Activated naive CD4-positive, alpha-beta T cell treated with anti-CD3 and anti-CD28 coated beads, Interleukin-2, amount 50 U/mL, for 72 hours (primary cell): ENCODE data around the gene EIF4E3. TPM values are rescaled to one million over a fixed set of nuclear protein-coding genes. Genes with fewer than 3 reads are reported as not detected.

Experiments used
- ATAC-seq, 2 donors: fragments of 150-1000 bp; cut with Tn5 transposase; 2 replicates each; pipeline ENCODE4 v1.10.0; 2021; ENCODE audit warnings: mild to moderate bottlenecking in 2 of 2, moderate library complexity in 2 of 2
- DNase-seq, 2 donors: peaks; one replicate each; pipeline ENCODE4 v3.0.0; 2021 to 2022; ENCODE audit warnings: low spot score in 2 of 2
- H3K27ac Mint-ChIP-seq, 2 donors: one replicate each; pipeline ENCODE4 v1.8.0; 2022; ENCODE audit warnings: mild to moderate bottlenecking in 2 of 2, mixed read lengths in 2 of 2
- H3K36me3 Mint-ChIP-seq, 2 donors: one replicate each; pipeline ENCODE4 v1.8.0; 2022; ENCODE audit warnings: mixed read lengths in 2 of 2
- H3K9me3 Mint-ChIP-seq, 2 donors: one replicate each; pipeline ENCODE4 v1.8.0; 2022; ENCODE audit warnings: mixed read lengths in 2 of 2
- total RNA-seq, 2 donors: library from RNA; stranded (reverse); gene quantifications; one replicate each; pipeline ENCODE4 v1.2.3, GENCODE V29; 2022

EIF4E3 gene
- total RNA-seq, 2 donors from 2014 or later: 24.6 to 29.7 TPM

DNA sequence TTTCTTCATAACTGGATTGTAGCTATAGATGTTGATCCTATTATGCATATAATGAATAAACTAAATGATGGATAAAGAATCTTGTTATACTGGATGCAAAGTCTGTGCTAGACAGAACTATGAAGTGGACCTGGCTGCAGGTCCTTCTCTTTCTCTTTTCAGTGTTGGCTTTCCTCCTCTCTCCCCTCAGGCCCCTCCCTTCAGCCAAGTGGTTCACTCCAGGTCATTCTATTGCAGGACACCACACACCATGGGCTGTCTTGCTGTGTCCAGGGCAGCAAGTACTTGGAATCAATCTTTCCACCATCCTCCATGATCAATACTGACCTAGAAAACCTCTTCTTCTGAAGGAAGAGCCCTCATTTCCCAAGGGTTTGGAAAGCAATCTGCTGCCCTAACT is 20.3 kb downstream of the EIF4E3 start:
- Mint-ChIP-seq H3K36me3 (peaks cover 0 to 12% of the 10 kb centered on the region in 2 donors), H3K27ac (peak overlapping the region in 1 of 2 donors; percentile 15), H3K9me3 (peaks cover 0 to 5% of the 10 kb centered on the region in 2 donors)
- DNase-seq (no peak), ATAC-seq (no peak)

GRCh38 chr3:71703797-71704196 is 21.4 kb downstream of the EIF4E3 start:
- DNase-seq (no peak), ATAC-seq (no peak)
- peaks cover 0 to 12% of the 10 kb centered on the region in 2 donors for H3K36me3 Mint-ChIP-seq
- peaks cover 0 to 5% of the 10 kb centered on the region in 2 donors for H3K9me3 Mint-ChIP-seq
- peak overlapping the region; percentile 15 to 29 for H3K27ac Mint-ChIP-seq

GRCh38 chr3:71702131-71703024 is 22.8 kb downstream of the EIF4E3 start:
- Mint-ChIP-seq H3K36me3 (peaks cover 7 to 12% of the 10 kb centered on the region in 2 donors), H3K27ac (peak overlapping the region; percentile 77 to 92), H3K9me3 (peaks cover 0 to 5% of the 10 kb centered on the region in 2 donors)
- ATAC-seq (peak; percentile 79 to 96), DNase-seq (no peak)

DNA sequence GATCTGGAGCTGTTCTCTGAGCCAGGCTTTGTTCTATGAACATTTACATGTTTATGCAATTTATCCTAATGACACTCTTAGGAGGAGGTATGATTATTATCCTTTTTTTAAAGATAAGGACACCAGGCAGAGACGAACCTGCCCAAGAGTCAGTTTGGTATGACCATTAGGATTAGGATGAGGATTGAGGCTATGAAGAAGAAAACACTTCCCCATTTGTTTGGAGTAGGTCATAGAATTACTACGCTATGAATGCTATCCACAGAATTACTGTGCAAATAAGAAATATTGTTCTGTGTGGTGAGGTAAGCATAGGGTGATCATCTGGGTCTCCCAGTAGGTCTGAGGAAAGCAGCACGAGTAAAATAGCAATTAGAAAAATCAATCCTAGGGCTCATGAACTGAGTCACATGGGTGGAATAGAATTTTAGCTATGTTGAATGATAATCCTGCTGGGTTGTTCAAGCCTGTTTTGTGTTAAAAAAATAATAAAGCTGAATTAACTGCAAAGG is 23.9 kb downstream of the EIF4E3 start:
- DNase-seq: no peak
- peaks cover 0 to 5% of the 10 kb centered on the region in 2 donors for H3K9me3 Mint-ChIP-seq
- peaks cover 7 to 12% of the 10 kb centered on the region in 2 donors for H3K36me3 Mint-ChIP-seq
- no peak for ATAC-seq
- peak overlapping the region in 1 of 2 donors; percentile 92 for H3K27ac Mint-ChIP-seq

DNA sequence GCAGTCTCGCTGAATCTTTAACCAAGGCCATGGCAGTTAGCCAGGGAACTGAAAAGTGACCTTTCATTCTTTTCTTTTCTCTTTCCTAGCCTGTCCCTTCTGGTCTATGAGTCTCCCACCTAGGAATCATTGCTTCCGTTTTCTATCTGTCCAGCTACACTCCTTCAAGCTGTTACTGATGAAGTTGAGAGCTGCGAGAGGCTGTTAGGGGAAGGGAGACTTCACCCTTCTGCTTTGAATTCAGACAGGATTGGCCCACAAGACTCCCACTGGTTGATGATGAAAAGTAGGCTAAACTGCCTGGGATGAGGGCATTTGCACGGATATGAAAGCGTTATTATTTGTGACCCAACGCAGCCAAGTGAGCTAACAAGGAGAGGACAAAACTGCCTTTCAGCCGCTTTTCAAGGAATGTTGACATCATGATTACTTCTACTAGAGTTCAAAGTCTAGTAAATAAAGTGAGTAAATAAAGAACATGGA is 30.2 kb downstream of the EIF4E3 start:
- no peak for DNase-seq
- Mint-ChIP-seq H3K9me3 (no peaks in the 10 kb centered on the region), H3K27ac (no peak overlapping the region), H3K36me3 (peaks cover 0 to 7% of the 10 kb centered on the region in 2 donors)
- ATAC-seq: no peak

DNA sequence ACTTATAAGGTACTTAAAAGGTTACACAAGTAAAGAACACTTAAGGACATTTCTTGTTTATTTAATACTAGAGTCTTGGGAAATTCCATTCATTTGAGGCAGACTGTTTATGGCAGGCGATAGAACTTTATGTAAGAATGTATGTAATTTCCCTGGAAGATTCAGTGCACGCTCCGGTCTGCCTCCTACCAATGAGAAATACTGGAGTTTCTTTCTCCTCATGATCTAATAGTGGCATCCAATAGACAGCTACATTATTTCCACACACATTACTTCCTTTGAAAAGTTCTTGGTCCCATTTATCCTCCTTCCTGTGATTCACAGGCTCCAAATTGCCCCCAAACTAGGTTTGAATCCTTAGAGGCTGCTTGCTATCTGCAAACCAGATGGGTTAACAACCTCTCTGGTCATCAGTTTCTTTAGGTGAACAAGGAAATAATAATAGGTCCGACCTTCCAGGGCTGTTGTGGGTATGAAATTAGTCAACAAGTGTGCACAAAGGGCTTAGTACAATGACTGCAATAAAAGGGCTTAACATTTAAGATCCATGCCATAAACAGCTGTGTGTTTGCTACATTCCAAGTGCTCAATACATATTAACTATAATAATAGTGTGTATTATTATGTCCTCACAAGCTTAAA is 30.7 kb downstream of the EIF4E3 start:
- DNase-seq (no peak), ATAC-seq (no peak)
- Mint-ChIP-seq H3K36me3 (peaks cover 0 to 7% of the 10 kb centered on the region in 2 donors), H3K9me3 (no peaks in the 10 kb centered on the region), H3K27ac (no peak overlapping the region)

DNA sequence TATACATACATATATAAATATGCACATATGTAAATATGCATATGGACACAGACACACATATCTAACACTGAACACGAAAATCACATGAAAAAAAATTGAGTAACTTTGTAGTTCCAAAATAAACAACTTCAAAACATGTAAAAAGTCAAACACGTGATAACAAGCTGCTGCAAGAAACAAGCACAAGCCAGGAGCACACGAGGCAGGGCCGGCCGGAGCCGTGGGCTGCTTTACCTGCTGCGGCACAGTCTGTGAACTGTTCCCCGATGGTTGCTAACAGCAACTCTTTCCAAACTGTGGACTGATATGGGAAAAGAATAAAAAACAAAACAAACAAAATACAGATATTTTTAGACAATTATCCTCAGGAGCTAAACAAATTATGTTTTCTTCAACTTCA is 31.6 kb downstream of the EIF4E3 start:
- peaks cover 2 to 7% of the 10 kb centered on the region in 2 donors for H3K36me3 Mint-ChIP-seq
- ATAC-seq (no peak), DNase-seq (no peak)
- no peak overlapping the region for H3K27ac Mint-ChIP-seq
- H3K9me3 Mint-ChIP-seq: no peaks in the 10 kb centered on the region

DNA sequence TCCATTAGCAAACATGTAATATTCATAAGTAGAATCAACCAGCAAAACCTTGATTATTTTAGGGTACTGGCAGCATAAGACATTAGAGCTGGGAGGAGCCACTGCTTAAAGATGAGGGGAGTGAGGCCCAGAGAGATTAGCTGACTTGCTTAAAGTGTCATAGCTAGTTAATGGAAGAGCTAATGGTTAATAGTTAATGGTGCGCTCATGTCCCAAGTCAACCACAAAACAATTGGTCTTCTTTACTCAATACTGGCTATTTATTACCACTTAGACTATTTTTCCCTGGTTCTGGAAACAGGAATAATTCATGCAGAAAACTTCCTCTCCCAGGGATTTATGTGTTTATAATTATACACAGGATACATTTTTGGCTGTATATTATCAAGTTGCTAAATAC is 33.1 kb downstream of the EIF4E3 start:
- peaks cover 0 to 6% of the 10 kb centered on the region in 2 donors for H3K36me3 Mint-ChIP-seq
- no peaks in the 10 kb centered on the region for H3K9me3 Mint-ChIP-seq
- DNase-seq: no peak
- H3K27ac Mint-ChIP-seq: no peak overlapping the region
- no peak for ATAC-seq

DNA sequence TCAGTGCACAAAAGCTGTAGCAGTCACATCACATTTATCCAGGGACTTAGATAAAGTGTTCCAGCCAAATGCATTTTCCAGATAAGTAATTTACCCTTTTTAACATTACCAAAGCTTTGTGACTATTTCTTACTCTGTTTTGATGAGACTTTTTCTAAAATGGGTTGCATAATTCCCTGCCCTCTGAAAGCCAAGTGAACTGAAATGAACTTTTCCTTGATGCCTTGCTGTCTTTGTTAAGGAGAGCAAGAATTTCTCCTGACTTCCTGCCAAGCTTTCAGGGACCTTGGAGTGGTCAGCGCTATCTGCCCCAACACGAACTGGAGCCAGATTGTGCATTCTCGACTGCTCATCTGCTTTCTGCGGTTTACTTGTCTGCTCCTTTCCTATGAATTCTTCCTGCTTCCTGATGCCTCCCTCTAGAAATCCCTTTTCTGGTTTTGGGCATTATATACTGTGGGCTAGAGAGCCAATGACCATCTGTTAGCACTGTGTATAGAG is 34.8 kb downstream of the EIF4E3 start:
- DNase-seq: no peak
- Mint-ChIP-seq H3K9me3 (no peaks in the 10 kb centered on the region), H3K36me3 (peaks cover 0 to 6% of the 10 kb centered on the region in 2 donors), H3K27ac (no peak overlapping the region)
- no peak for ATAC-seq

DNA sequence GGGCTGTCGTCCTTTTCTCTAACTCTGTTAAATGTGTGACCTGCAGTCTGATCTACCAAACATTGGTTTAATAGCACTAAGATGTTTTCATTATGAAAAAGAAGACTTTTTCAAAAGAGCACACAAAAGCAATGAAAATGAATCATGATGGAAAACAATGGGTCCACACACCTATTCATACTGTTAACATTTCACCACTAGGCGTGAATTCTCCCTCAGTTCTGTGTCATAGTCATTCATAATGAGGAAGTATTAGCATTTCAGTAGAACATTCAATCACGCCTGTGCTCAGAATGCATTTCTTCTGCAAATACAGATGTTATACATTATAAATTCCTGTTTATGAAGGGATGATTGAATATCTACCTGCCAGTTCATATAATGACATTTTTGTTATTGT is 35.9 kb downstream of the EIF4E3 start:
- H3K36me3 Mint-ChIP-seq: peaks cover 0 to 6% of the 10 kb centered on the region in 2 donors
- H3K9me3 Mint-ChIP-seq: no peaks in the 10 kb centered on the region
- H3K27ac Mint-ChIP-seq: no peak overlapping the region
- DNase-seq (no peak), ATAC-seq (peak; percentile 29 to 82)

- no peaks in the 10 kb centered on the region for H3K9me3 Mint-ChIP-seq
- DNase-seq (no peak), ATAC-seq (no peak)
- peaks cover 0 to 6% of the 10 kb centered on the region in 2 donors for H3K36me3 Mint-ChIP-seq
- no peak overlapping the region for H3K27ac Mint-ChIP-seq
Measured at GRCh38 chr3:71688121-71688520, 37.1 kb downstream of the EIF4E3 start.

DNA sequence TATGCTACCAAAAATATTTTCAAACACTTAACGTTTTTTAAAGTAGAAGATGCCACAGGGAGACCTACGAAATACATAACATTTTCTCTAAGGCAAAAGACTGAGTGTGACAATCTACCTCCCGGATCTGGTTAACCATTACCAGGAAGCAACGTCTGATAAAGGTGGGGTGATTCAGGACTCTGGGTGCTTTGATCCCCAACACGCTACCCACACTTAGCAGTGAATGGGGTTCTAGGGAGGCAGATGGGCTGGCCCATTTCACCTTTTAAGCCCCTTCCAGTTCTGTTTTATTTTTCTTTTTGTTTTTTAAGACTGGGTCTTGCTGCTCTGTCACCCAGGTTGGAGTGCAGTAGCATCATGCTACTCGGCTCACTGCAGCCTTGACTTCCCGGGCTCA is 39.5 kb downstream of the EIF4E3 start:
- Mint-ChIP-seq H3K36me3 (peaks cover 0 to 6% of the 10 kb centered on the region in 2 donors), H3K27ac (no peak overlapping the region), H3K9me3 (no peaks in the 10 kb centered on the region)
- DNase-seq (no peak), ATAC-seq (peak; percentile 32 to 55)

- no peak overlapping the region for H3K27ac Mint-ChIP-seq
- DNase-seq (no peak), ATAC-seq (no peak)
- H3K9me3 Mint-ChIP-seq: no peaks in the 10 kb centered on the region
- H3K36me3 Mint-ChIP-seq: peaks cover 0 to 6% of the 10 kb centered on the region in 2 donors
Measured at GRCh38 chr3:71684757-71685386, 40.3 kb downstream of the EIF4E3 start.

- DNase-seq (no peak), ATAC-seq (no peak)
- peaks cover 0 to 6% of the 10 kb centered on the region in 2 donors for H3K36me3 Mint-ChIP-seq
- no peak overlapping the region for H3K27ac Mint-ChIP-seq
- no peaks in the 10 kb centered on the region for H3K9me3 Mint-ChIP-seq
Measured at GRCh38 chr3:71684046-71684756, 41.0 kb downstream of the EIF4E3 start.

DNA sequence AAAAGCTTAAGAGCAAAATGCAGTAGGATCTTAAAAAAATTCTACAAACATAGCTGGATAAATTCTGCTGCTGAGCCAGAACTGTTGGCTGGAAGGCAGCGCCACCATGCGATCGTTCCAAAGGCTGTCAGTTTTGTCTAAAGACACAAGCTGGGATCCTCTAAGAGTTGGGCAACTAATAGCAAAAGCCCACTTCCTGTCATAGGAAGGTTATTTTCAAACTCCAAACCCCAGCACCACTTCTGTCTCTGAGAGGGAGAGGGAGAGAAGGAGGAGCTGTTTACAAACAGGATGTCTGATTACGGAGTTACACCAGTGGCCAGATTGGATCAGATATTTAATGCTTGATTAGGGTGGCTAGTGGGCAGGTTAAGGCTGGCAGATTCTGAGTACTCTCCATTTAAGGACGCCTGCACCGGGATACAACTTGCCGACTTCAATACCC is 44.0 kb downstream of the EIF4E3 start:
- no peaks in the 10 kb centered on the region for H3K9me3 Mint-ChIP-seq
- DNase-seq: peak in 1 of 2 donors; percentile 36
- H3K27ac Mint-ChIP-seq: no peak overlapping the region
- ATAC-seq: peak; percentile 37 to 65
- no peaks in the 10 kb centered on the region for H3K36me3 Mint-ChIP-seq

DNA sequence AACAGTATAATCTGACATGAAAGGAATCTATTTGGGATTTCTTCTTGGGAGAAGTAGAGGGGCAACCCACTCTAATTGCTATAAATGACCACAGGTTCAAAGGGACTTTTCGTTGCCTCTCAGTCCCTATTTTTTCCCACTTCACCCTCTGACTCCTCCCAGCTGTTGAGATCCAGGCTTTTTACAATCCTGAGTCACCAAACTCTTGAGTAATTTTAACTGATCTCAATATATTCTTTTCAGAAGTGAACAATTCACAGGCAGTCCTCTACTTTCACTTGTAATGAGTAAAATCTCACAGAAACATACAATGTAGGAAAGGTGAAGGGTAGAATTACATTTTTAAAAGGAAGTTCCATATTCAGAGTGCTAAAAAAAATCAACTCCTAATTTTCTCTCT is 44.6 kb downstream of the EIF4E3 start:
- Mint-ChIP-seq H3K27ac (no peak overlapping the region), H3K9me3 (no peaks in the 10 kb centered on the region), H3K36me3 (no peaks in the 10 kb centered on the region)
- ATAC-seq (no peak), DNase-seq (no peak)
